Neural cell (in vitro differentiated cells): Measurements from ENCODE around the gene PLCXD3.

Experiments
- EP300 ChIP-seq: fragments of 450-650 bp; conservative IDR thresholded peaks from 2 replicates; pipeline ENCODE4 v1.6.1; 2014; ENCODE audit warnings: antibody characterized with exemption, mild to moderate bottlenecking, moderate library complexity; ENCODE audit not compliant: poor library complexity, severe bottlenecking
- EZH2 ChIP-seq: fragments of 200-600, 300-800 bp; shearing (Covaris generic), sonication (generic); IDR thresholded peaks from 2 replicates; pipeline ENCODE4 v1.6.1; 2014; ENCODE audit warnings: antibody characterized with exemption, low read length, borderline replicate concordance, mild to moderate bottlenecking; ENCODE audit not compliant: insufficient read depth, poor library complexity, severe bottlenecking
- POLR2AphosphoS5 ChIP-seq: IDR thresholded peaks from 2 replicates; pipeline ENCODE4 v1.6.1; 2012
- TF ChIP-seq, protein P1 (sequence below): fragments of 450-650 bp; IDR thresholded peaks from 2 replicates; pipeline ENCODE4 v1.5.1; 2014; ENCODE audit warnings: antibody characterized with exemption, mild to moderate bottlenecking, moderate library complexity; ENCODE audit not compliant: poor library complexity, severe bottlenecking
- TF ChIP-seq, protein P2 (sequence below): IDR thresholded peaks from 2 replicates; pipeline ENCODE4 v1.6.1; 2012; ENCODE audit warnings: borderline replicate concordance

DNA sequence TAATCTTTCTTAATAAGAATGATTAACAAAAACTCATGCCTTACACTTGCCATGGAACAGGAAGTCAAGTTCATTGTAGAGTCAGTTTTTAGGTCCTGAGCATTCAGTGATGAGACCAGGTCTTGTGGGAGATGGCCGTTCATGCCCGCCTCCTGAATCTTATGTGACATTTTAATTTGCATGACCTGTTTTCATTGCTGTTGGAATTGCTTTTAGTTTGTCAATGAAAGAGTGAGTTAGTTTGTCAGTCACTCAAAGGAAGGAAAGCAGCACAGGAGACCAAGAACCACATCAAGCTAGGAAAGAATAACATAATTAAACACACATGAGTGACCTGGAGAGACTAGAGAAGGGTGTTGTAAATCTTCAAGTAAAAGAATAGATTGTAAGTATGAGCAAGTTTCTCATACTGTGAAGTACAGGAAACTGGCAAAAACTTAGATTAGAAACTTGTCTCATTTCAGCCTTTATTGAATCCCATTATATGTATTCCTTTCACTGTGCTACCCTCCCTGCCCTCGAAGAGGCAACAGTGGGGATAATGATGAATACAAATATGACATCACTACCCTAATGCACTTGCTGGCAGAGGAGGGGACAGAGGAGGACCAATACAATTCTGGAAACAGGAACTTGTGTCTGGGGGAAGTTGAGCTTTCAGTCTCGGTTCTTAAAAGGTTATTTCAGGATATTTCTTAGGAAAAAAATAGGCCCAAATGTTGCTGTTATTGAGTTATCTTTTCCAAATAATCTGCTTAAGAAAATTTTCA lies 232.7 kb downstream of the PLCXD3 start:
- TF ChIP-seq, protein P1, sequence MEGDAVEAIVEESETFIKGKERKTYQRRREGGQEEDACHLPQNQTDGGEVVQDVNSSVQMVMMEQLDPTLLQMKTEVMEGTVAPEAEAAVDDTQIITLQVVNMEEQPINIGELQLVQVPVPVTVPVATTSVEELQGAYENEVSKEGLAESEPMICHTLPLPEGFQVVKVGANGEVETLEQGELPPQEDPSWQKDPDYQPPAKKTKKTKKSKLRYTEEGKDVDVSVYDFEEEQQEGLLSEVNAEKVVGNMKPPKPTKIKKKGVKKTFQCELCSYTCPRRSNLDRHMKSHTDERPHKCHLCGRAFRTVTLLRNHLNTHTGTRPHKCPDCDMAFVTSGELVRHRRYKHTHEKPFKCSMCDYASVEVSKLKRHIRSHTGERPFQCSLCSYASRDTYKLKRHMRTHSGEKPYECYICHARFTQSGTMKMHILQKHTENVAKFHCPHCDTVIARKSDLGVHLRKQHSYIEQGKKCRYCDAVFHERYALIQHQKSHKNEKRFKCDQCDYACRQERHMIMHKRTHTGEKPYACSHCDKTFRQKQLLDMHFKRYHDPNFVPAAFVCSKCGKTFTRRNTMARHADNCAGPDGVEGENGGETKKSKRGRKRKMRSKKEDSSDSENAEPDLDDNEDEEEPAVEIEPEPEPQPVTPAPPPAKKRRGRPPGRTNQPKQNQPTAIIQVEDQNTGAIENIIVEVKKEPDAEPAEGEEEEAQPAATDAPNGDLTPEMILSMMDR, result no peak
- TF ChIP-seq EP300 (no peak), EZH2 (no peak), POLR2AphosphoS5 (no peak)
- TF ChIP-seq, protein P2, sequence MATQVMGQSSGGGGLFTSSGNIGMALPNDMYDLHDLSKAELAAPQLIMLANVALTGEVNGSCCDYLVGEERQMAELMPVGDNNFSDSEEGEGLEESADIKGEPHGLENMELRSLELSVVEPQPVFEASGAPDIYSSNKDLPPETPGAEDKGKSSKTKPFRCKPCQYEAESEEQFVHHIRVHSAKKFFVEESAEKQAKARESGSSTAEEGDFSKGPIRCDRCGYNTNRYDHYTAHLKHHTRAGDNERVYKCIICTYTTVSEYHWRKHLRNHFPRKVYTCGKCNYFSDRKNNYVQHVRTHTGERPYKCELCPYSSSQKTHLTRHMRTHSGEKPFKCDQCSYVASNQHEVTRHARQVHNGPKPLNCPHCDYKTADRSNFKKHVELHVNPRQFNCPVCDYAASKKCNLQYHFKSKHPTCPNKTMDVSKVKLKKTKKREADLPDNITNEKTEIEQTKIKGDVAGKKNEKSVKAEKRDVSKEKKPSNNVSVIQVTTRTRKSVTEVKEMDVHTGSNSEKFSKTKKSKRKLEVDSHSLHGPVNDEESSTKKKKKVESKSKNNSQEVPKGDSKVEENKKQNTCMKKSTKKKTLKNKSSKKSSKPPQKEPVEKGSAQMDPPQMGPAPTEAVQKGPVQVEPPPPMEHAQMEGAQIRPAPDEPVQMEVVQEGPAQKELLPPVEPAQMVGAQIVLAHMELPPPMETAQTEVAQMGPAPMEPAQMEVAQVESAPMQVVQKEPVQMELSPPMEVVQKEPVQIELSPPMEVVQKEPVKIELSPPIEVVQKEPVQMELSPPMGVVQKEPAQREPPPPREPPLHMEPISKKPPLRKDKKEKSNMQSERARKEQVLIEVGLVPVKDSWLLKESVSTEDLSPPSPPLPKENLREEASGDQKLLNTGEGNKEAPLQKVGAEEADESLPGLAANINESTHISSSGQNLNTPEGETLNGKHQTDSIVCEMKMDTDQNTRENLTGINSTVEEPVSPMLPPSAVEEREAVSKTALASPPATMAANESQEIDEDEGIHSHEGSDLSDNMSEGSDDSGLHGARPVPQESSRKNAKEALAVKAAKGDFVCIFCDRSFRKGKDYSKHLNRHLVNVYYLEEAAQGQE, result no peak
